Heart left ventricle (tissue), 13 donors: ENCODE data around the gene TMEM213.

Source experiments
- CTCF ChIP-seq, 12 donors: fragments of 200-600 bp; sonication (generic) in 4 of 12; IDR thresholded peaks; one replicate each; pipeline versions ENCODE4 v1.5.0 to v1.8.0; 2018 to 2022; ENCODE audit warnings: antibody characterized with exemption in 12 of 12, mild to moderate bottlenecking in 5 of 12
- POLR2A ChIP-seq, 2 donors: fragments of 450-650 bp; IDR thresholded peaks; one replicate each; pipeline ENCODE4 v1.6.1; 2017; ENCODE audit warnings: antibody characterized with exemption in 2 of 2, mild to moderate bottlenecking in 2 of 2, moderate library complexity in 2 of 2
- donor health status: ischemic (EF 13 %, LVEDD 7.1; RV severe dilation, severe dysfunction).
- donor health status: DM: no; HTN: yes; CAD: no.
- donor health status: DM: no; HTN: no; CAD: no.
- donor health status: ischemic (EF 25% LVEDD 6.9; RV normal size, moderate dysfunction).
- donor health status: ischemic (EF 25% LVEDD 5.7; RV mildly dilated, moderate dysfunction).
- donor health status: ischemic (EF 35%, LVEDD 5.7; RV mildly dilated, moderate dysfunction).
- donor health status: nonischemic (EF 11% LVEDD 7.7; RV severe dilation, severe dysfunction).
- donor health status: DM: yes; HTN: yes; CAD: no.
- donor health status: PGD.
- donor health status: ischemic (EF 29% LVEDD 5.4; RV normal size, mild dysfunction).
- donor health status: nonischemic (EF 23%, LVEDD 6.1; RV moderate dilation, normal function).

DNA sequence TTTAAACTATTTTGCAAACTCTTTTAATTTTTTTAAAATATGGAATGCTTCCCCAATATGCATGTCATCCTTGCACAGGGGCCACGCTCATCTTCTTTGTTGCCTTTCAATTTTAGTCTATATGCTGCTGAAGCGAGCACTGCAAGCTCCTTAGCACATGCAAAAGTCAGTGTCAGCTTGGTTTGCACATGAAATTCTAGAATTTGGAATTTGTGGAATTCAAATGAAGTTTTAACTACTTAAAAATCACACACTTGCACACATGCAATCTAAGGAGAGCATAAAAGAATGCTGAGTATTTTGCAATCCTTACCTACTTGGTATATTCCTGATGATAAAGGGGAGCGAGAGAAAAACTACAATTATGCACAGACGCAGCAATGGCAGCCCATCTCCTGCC is 78.5 kb downstream of the TMEM213 start:
- TF ChIP-seq CTCF (IDR thresholded peaks at IDR 0.05) (no peak), POLR2A (IDR thresholded peaks at IDR 0.05) (no peak)
